Mesodermal cell (in vitro differentiated cells): ENCODE measurements around the gene OR2K2.
A peak's percentile ranks its signal among the peaks of the same experiment; 100 is the strongest.
"Not testable (repeated sequence)": the region's sequence is repeated elsewhere in the genome, so short reads cannot be mapped to it uniquely, and the experiment has no call there.

Experiments used
- H3K27ac ChIP-seq: 2 replicates; pipeline ENCODE4 v1.7.0; 2013; ENCODE audit warnings: mild to moderate bottlenecking, low read depth, low read length, moderate library complexity; ENCODE audit not compliant: severe bottlenecking
- H3K36me3 ChIP-seq: 2 replicates; pipeline ENCODE4 v1.7.1; 2013; ENCODE audit warnings: mild to moderate bottlenecking, low read length, moderate library complexity; ENCODE audit not compliant: control insufficient read depth, insufficient read depth
- H3K4me1 ChIP-seq: one replicate; pipeline ENCODE4 v1.7.1; 2013; ENCODE audit warnings: mild to moderate bottlenecking, low read length; ENCODE audit not compliant: insufficient read depth, control insufficient read depth, poor library complexity, severe bottlenecking
- H3K4me3 ChIP-seq: 2 replicates; pipeline ENCODE4 v1.7.0; 2013; ENCODE audit warnings: low read length, control low read depth, mild to moderate bottlenecking; ENCODE audit not compliant: insufficient read depth, poor library complexity, severe bottlenecking; ENCODE audit errors: extremely low read depth
- H3K9me3 ChIP-seq: 2 replicates; pipeline ENCODE4 v1.7.1; 2013; ENCODE audit warnings: mild to moderate bottlenecking, low read length, moderate library complexity; ENCODE audit not compliant: control insufficient read depth
- WGBS, 2 experiments: methylation state at CpG; one replicate each; pipeline ENCODE4 v1.1.5; 2013; ENCODE audit warnings: missing lambda C conversion rate in 2 of 2; ENCODE audit not compliant: insufficient coverage in 2 of 2; 5-methylcytosine and 5-hydroxymethylcytosine counted together

Gene OR2K2

DNA sequence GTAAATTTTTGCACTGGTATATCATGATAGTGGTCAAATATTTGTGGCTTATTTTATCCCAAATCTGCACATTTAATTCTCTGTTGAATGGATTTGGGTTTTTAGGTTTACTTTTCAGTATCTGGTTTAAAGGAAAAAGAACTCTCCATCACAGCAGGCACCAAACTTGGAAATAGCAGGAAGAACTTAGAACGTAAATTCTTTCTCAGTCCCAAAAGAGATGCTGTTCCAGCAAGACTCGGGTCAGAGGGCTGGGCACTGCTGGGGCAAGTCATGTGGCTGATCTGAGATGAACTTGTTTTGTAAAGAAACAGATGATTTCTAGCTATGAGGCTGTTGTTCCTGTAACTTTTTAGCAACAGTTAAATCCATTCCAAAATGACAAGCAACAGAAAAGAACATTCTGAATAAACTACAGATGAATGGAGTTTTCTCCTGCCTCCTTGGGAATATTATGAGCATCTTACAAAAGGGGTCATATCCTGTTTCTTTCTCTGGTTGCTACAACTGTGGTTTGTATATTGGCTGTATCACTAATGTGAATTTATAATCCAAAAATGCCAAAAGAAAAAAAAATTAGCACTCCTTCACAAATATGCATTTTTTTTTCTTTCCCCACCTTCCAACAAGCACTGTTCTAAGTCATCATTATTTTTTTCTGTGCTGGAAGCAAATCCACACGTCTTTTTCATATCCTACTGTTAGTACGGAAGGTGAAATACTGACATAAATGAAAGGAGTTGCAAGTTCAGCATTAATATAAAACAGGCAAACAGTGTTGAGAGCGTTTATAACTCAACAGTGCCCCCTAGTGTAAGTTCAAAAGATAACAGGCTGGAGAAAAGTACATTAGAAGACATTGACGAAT is 31.1 kb downstream of the OR2K2 start:
- Histone ChIP-seq H3K36me3 (no peaks in the 10 kb centered on the region), H3K4me1 (no peaks in the 10 kb centered on the region), H3K27ac (peak overlapping the region; percentile 6), H3K9me3 (peaks cover 6% of the 10 kb centered on the region), H3K4me3 (no peak overlapping the region)
- 50% methylated on average over 3 of the region's 6 CpGs; no CpG with 5 or more reads in 1 of the 2 experiments for WGBS, 2 experiments

GRCh38 chr9:111298111-111298510 is 31.9 kb downstream of the OR2K2 start:
- Histone ChIP-seq H3K4me3 (no peak overlapping the region), H3K36me3 (no peaks in the 10 kb centered on the region), H3K27ac (no peak overlapping the region), H3K9me3 (peaks cover 6% of the 10 kb centered on the region), H3K4me1 (no peaks in the 10 kb centered on the region)
- WGBS, 2 experiments, result 100% methylated on average over 1 to 4 of the region's 6 CpGs

DNA sequence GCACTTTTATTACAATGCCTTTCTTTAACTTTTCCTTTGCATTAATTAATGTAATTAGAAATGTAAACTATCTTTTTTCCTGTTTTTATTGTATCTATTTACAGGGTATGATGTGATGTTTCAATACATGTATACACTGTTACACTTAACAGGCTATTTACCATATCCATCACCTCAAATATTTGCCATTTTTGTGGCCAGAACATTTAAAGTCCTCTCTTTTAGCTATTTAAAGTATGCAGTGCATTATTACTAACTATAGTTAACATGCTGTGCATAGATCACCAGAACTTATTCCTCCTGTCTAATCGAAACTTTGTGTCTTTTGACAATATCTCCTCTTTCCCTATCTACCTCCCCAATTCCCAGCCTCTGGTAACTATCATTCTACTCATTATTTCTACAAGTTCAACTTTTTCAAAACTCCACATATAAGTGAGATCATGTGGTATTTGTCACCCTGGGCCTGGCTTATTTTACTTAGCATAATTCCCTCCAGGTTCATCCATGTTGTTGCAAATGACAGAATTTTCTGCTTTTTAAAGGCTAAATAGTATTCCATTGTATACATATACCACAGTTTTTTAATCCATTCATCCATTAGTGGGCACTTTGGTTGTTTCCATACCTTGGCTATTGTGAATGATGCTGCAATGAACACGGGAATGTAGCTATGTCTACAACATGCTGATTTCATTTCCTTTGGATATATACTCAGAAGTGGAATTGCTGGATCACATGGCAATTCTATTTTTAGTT is 32.8 kb downstream of the OR2K2 start:
- H3K4me3 ChIP-seq, result no peak overlapping the region
- H3K27ac ChIP-seq, result no peak overlapping the region
- no peaks in the 10 kb centered on the region for H3K4me1 ChIP-seq
- no peaks in the 10 kb centered on the region for H3K36me3 ChIP-seq
- peaks cover 6% of the 10 kb centered on the region for H3K9me3 ChIP-seq
- WGBS, 2 experiments, result 73 to 96% methylated on average over 2 of the region's 2 CpGs

DNA sequence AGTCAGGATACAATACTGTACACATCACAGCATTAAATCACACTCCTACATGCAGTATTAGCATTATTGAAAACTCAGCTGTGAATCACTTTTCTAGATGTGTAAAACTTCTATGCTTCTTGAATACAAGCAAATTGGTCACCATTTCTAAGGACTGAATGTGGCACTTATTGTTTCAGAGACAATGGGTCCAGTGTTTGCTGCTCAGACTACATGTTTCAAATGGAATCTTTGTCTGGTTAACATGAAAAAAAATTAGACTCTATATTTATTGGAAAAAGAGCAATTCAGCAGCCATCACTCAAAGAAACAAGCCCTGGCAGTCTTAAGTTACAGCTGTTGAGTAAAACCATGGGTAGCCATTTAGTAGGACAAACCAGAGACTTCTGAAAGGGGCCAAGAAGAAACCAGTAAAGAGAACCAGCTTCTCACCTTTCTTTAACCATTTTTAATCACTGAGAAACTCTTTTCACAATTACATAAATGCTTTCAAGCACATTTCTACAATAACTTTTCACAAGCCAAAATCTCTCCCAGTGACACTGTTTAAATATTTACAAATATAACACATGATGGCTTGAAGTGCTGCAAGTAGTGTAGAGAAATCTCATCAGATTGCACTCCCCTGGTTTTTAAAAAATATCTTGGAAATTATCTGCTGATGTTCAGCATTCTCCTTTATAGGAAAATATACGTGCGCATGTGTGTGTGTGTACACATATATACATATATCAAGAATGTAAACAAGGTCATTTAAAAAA is 35.2 kb downstream of the OR2K2 start:
- WGBS, 2 experiments, result no CpG with 5 or more reads among the region's 2 CpGs
- no peak overlapping the region for H3K27ac ChIP-seq

GRCh38 chr9:111287127-111287526 is 42.9 kb downstream of the OR2K2 start:
- WGBS, 2 experiments, result 60 to 83% methylated on average over 1 to 2 of the region's 2 CpGs
- Histone ChIP-seq H3K36me3 (no peaks in the 10 kb centered on the region), H3K9me3 (peaks cover 3% of the 10 kb centered on the region), H3K4me1 (peaks cover 6% of the 10 kb centered on the region), H3K4me3 (no peak overlapping the region), H3K27ac (peak overlapping the region; percentile 59)

More for the DNA sequence above, 35.2 kb downstream of the OR2K2 start:
- H3K9me3 ChIP-seq, result peaks cover 6% of the 10 kb centered on the region
- H3K4me3 ChIP-seq, result no peak overlapping the region
- no peaks in the 10 kb centered on the region for H3K36me3 ChIP-seq
- no peaks in the 10 kb centered on the region for H3K4me1 ChIP-seq

DNA sequence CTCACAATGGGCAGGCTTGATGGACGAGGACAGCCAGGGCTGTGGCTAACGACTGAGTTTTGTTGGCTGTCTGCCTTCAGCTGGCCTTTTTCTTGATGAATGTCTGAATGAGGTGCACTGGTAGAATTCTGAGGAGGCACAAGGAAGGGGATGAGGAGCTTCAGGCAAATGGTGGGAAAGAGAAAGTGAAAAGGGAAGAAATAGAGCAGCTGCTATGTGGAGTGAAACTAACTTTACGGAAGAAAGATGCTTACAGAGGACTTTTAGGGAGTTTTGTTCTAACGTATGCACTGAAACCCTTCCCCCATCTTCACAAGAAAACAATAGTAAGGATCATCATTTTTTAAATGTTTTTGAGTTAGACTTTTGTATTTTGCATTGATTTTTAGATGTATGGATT is 45.3 kb downstream of the OR2K2 start:
- 69 to 100% methylated on average over 2 of the region's 4 CpGs for WGBS, 2 experiments
- H3K27ac ChIP-seq, result no peak overlapping the region
- H3K9me3 ChIP-seq, result peaks cover 3% of the 10 kb centered on the region
- peaks cover 6% of the 10 kb centered on the region for H3K4me1 ChIP-seq
- H3K36me3 ChIP-seq, result no peaks in the 10 kb centered on the region
- no peak overlapping the region for H3K4me3 ChIP-seq

DNA sequence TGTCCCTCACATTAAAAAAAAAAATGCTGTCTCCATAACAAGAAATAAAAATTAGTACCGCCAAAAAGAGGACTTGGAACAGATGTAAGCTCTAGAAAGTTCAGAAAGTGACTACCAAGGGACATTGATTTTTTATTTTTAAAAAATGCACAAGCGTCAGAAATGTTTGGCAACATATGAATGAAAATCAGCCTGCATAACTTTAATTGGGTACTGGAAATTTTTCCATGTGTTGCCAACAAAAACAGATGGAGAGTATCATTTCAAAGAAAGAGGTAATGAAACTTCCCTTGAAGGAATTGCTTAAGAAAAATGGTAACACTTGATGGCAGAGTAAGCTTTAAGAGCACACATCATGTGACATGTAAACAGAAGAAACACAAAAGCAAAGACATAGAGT is 47.2 kb downstream of the OR2K2 start:
- Histone ChIP-seq H3K9me3 (peaks cover 3% of the 10 kb centered on the region), H3K36me3 (no peaks in the 10 kb centered on the region), H3K4me3 (no peak overlapping the region), H3K4me1 (peaks cover 6% of the 10 kb centered on the region), H3K27ac (no peak overlapping the region)
- 94 to 100% methylated on average over 1 of the region's 2 CpGs for WGBS, 2 experiments

DNA sequence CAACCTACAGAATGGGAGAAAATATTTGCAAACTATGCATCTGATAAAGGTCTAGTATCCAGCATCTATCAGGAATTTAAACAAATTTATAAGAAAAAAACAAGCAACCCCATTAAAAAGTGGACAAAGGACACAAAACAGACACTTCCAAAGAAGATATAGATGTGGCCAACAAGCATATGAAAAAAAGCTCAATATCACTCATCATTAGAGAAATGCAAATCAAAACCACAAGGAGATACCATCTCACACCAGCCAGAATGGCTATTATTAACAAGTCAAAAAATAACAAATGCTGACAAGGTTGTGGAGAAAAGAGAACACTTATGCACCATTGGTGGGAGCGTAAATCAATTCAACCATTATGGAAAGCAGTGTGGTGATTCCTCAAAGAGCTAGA is 49.2 kb downstream of the OR2K2 start:
- H3K9me3 ChIP-seq, H3K36me3 ChIP-seq, H3K27ac ChIP-seq, H3K4me1 ChIP-seq, H3K4me3 ChIP-seq: not testable (repeated sequence)
- 100% methylated on average over 1 of the region's 1 CpG; no CpG with 5 or more reads in 1 of the 2 experiments for WGBS, 2 experiments
